A549 (cell line): ENCODE data around the gene BCL2A1. TPM values are rescaled to one million over a fixed set of nuclear protein-coding genes. Genes with fewer than 3 reads are reported as not detected.
"Not testable (repeated sequence)": the region's sequence is repeated elsewhere in the genome, so short reads cannot be mapped to it uniquely, and the experiment has no call there.

ENCODE experiments used
- ATAC-seq, 2 experiments: fragments of 200-7000 bp in 1 of 2; fragments of >200 bp in 1 of 2; cut with Nextera tagmentation in 1 of 2; cut with Tn5 transposase in 1 of 2; 3 replicates each; pipeline versions ENCODE4 v1.8.0 to v1.9.1; 2018 to 2020; ENCODE audit warnings: mild to moderate bottlenecking in 1 of 2, moderate library complexity in 1 of 2
- CTCF ChIA-PET: fragments of 300-600 bp; sonication (Branson Sonifier 250); formaldehyde crosslinking; extraction: SDS; loops from one replicate; lab custom pipeline; 2021; ENCODE audit warnings: antibody characterized with exemption, inconsistent platforms; lab: Yijun Ruan, JAX
- POLR2A ChIA-PET: fragments of 350-600 bp; formaldehyde crosslinking; extraction: SDS; loops from one replicate; lab custom pipeline; 2021; ENCODE audit warnings: antibody characterized with exemption, inconsistent platforms; lab: Yijun Ruan, JAX
- DNase-seq, 2 experiments: peaks; one replicate each; pipeline versions ENCODE4 v3.0.0 to v3.0.0-alpha.2; 2011 to 2016; ENCODE audit warnings: low read depth in 1 of 2, low spot score in 1 of 2
- FAIRE-seq: peaks from 2 replicates; lab custom pipeline; 2011; peaks lifted over from hg19 to GRCh38; lab: Jason Lieb, UNC
- H3K27ac ChIP-seq, 2 experiments: fragments of >200 bp; sonication (Bioruptor Twin); formaldehyde crosslinking; 3 replicates each; pipeline ENCODE4 v1.5.1; 2016 to 2017
- H3K4me1 ChIP-seq: fragments of >200 bp; sonication (Bioruptor Twin); formaldehyde crosslinking; 3 replicates; pipeline ENCODE4 v1.6.1; 2016
- H3K4me2 ChIP-seq: fragments of >200 bp; sonication (Bioruptor Twin); formaldehyde crosslinking; 3 replicates; pipeline ENCODE4 v1.6.1; 2016
- H3K4me3 ChIP-seq: fragments of >200 bp; sonication (Bioruptor Twin); formaldehyde crosslinking; 3 replicates; pipeline ENCODE4 v1.5.1; 2016
- H3K9me3 ChIP-seq: fragments of >200 bp; sonication (Bioruptor Twin); formaldehyde crosslinking; 3 replicates; pipeline ENCODE4 v1.6.1; 2016
- CBX2 ChIP-seq: fragments of 200-600 bp; sonication (generic); IDR thresholded peaks from 2 replicates; pipeline ENCODE4 v1.6.1; 2016; ENCODE audit warnings: low read depth, mild to moderate bottlenecking, borderline replicate concordance
- CBX8 ChIP-seq: fragments of 200-600 bp; sonication (generic); IDR thresholded peaks from 2 replicates; pipeline ENCODE4 v1.6.1; 2016
- EHF ChIP-seq: fragments of 250-450 bp; sonication (Bioruptor Pico); IDR thresholded peaks from 2 replicates; pipeline ENCODE4 v1.5.0; 2020; ENCODE audit warnings: mild to moderate bottlenecking
- EP300 ChIP-seq, 2 experiments: fragments of >200 bp; sonication (Bioruptor Twin); formaldehyde crosslinking; IDR thresholded peaks; 2 replicates in 1 of 2; 3 replicates in 1 of 2; pipeline ENCODE4 v1.6.1; 2016 to 2017
- FOSB ChIP-seq: fragments of 250-450 bp; sonication (Bioruptor Pico); IDR thresholded peaks from 2 replicates; pipeline ENCODE4 v1.5.0; 2020; ENCODE audit warnings: mild to moderate bottlenecking, moderate library complexity
- HDAC2 ChIP-seq: fragments of 200-600 bp; sonication (generic); IDR thresholded peaks from 2 replicates; pipeline ENCODE4 v1.6.1; 2016
- HOXA7 ChIP-seq: fragments of 250-450 bp; sonication (Bioruptor Pico); IDR thresholded peaks from 2 replicates; pipeline ENCODE4 v1.5.0; 2020; ENCODE audit warnings: mild to moderate bottlenecking, moderate library complexity
- JUNB ChIP-seq: fragments of >200 bp; sonication (Bioruptor Twin); formaldehyde crosslinking; IDR thresholded peaks from 2 replicates; pipeline ENCODE4 v1.6.1; 2016
- MYC ChIP-seq: IDR thresholded peaks from 2 replicates; pipeline ENCODE4 v1.6.1; 2012; ENCODE audit warnings: mild to moderate bottlenecking, inconsistent platforms, low read length, improper control_type of control experiment, borderline replicate concordance
- PHF8 ChIP-seq: fragments of 200-600 bp; sonication (generic); IDR thresholded peaks from 2 replicates; pipeline ENCODE4 v1.6.1; 2016; ENCODE audit warnings: low read depth, mild to moderate bottlenecking, antibody characterized with exemption, moderate library complexity, borderline replicate concordance
- POLR2A ChIP-seq: IDR thresholded peaks from 2 replicates; pipeline ENCODE4 v1.6.1; 2012; ENCODE audit warnings: mild to moderate bottlenecking, low read length
- RFX5 ChIP-seq: fragments of 450-650 bp; IDR thresholded peaks from 2 replicates; pipeline ENCODE4 v1.7.1; 2014; ENCODE audit warnings: antibody characterized with exemption, mild to moderate bottlenecking, moderate library complexity
- ZC3H11A ChIP-seq: fragments of 450-650 bp; IDR thresholded peaks from 2 replicates; pipeline ENCODE4 v1.6.1; 2014; ENCODE audit warnings: antibody characterized with exemption, mild to moderate bottlenecking
- ZFP36 ChIP-seq: fragments of 450-650 bp; IDR thresholded peaks from 2 replicates; pipeline ENCODE4 v1.6.1; 2014; ENCODE audit warnings: borderline replicate concordance; ENCODE audit not compliant: partially characterized antibody
- ZNF302 ChIP-seq: fragments of 250-450 bp; sonication (Bioruptor Pico); IDR thresholded peaks from 2 replicates; pipeline ENCODE4 v1.9.0; 2021; ENCODE audit warnings: inconsistent platforms, mild to moderate bottlenecking, moderate library complexity
- WGBS: methylation state at CpG from one replicate; pipeline ENCODE4 v1.1.6; 2017; ENCODE audit errors: missing lambda C conversion rate; 5-methylcytosine and 5-hydroxymethylcytosine counted together
- polyA plus RNA-seq, 4 experiments: library from polyadenylated mRNA; depleted of rRNA in 3 of 4; stranded (reverse); fragments of >200 nt; fragmentation: RNase III in 1 of 4; extraction: RNeasy Plus Mini Kit Qiagen cat#74134 plus additional on column Dnase treatment in 1 of 4; gene quantifications; 2 replicates in 3 of 4; 3 replicates in 1 of 4; pipeline ENCODE4 v1.2.3, GENCODE V29; 2011 to 2017
- TF ChIP-seq, protein P1 (sequence below): fragments of >200 bp; sonication (Bioruptor Twin); formaldehyde crosslinking; IDR thresholded peaks from 2 replicates; pipeline ENCODE4 v1.6.1; 2016

BCL2A1 gene
- polyA plus RNA-seq, 2 of the 4 experiments (the other 2 are of a cell fraction), result 14.0 to 20.1 TPM

DNA sequence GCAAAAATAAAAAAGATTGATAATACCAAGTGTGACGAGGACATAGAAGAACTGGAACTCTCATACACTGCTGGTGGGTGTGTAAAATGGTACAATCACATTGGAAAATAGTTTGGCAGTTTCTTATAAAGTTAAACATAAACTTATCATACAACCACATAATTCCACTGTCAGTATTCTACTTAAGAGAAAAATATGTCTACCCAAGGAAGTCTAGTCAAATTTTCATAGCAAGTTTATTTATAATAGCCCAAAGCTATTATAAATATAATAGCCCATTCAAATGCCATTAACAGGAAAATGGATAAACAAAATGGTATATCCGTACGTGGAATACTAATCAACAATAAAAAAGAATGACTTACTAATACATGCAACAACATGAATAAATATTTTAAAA, 40.6 kb upstream of the BCL2A1 start (continued):
- TF ChIP-seq JUNB, result no peak
- no peak for TF ChIP-seq HOXA7 (CRISPR knock-in tag)
- TF ChIP-seq PHF8, result no peak
- TF ChIP-seq RFX5, result no peak

DNA sequence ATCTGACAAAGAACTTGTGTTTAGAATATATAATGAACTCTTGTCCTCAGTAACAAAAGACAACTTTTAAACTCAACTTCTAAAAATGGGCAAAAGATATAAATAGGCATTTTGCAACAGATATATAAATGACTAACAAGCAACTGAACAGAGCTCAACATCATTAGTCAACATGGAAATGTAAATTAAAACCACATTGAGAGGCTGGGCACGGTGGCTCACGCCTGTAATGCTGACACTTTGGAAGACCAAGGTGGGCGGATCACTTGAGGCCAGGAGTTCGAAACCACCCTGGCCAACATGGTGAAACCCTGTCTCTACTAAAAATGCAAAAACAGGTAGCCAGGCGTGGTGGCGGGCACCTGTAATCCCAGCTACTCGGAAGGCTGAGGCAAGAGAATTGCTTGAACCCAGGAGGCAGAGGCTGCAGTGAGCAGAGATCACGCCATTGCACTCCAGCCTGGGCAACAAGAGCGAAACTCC, 40.1 kb upstream of the BCL2A1 start:
- H3K4me2 ChIP-seq, H3K9me3 ChIP-seq, H3K4me3 ChIP-seq, FAIRE-seq, ATAC-seq, H3K27ac ChIP-seq, DNase-seq, POLR2A ChIA-PET: not testable (repeated sequence)
- CTCF ChIA-PET, result interaction anchor here (1.6 kb wide), 1 partner anchor 11 kb away, joined by 3 read pairs; no protein-coding TSS in a partner anchor
- H3K4me1 ChIP-seq, result peaks cover 26% of the 10 kb centered on the region
- 82% methylated on average over 9 of the region's 9 CpGs for WGBS

DNA sequence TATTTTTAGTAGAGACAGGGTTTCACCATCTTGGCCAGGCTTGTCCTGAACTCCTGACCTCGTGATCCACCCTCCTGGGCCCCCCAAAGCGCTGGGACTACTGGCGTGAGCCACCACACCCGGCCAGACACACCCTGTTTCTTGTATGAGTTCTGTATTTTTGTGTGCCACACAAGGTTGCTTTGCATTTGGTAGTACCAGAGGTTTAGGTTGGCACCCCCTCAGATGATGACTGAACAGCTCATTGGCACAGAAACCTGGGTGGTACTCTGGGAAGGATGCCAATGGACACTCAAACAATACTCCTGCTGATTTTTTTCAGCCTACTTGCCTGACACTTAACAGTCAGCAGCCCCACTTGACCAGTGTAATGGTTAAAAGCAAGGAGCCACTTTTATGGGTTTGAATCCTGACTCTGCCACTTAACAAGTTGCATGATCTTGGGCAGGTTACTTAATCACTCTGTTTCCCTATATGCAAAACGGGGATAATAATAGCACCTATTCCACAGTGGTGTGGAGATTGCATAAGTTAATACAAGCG, 39.2 kb upstream of the BCL2A1 start:
- TF ChIP-seq ZFP36 (no peak), FOSB (no peak), RFX5 (no peak), CBX8 (no peak), JUNB (no peak), ZC3H11A (no peak)
- DNase-seq (peak in 1 of 2 experiments; percentile 33), FAIRE-seq (no peak), ATAC-seq (peak in 1 of 2 experiments; percentile 37; a peak in 2 of 6 replicates)
- POLR2A ChIA-PET, result no interaction called here
- H3K9me3 ChIP-seq, result no peaks in the 10 kb centered on the region
- H3K4me2 ChIP-seq, result peak overlapping the region; percentile 3; the same call in 1 of the 3 replicates
- H3K4me3 ChIP-seq, result no peak overlapping the region
- WGBS, result 33% methylated on average over 6 of the region's 6 CpGs
- CTCF ChIA-PET, result interaction anchor here (0.9 kb wide), 1 partner anchor 15 kb away, joined by 3 read pairs; no protein-coding TSS in a partner anchor
- no peak overlapping the region for H3K27ac ChIP-seq
- H3K4me1 ChIP-seq, result peaks cover 26% of the 10 kb centered on the region

DNA sequence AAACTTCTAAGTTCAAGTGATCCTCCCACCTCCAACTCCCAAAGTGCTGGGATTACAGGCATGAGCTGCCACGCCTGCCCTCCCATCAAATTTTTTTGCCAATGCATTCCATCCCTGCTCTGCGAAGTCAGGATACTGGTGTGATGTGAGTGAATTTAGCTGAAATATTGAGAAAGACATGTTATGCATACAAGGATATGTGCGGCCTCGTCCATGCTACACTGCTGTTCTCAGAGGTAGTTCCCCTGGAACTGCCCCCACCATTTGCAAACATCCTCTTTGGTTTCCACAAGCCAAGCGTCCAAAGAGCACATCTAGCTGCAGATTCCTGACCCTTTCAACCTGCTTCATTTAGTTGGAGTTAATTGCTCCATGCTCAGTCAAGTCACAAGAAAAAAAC, 36.5 kb upstream of the BCL2A1 start:
- Histone ChIP-seq H3K9me3 (no peaks in the 10 kb centered on the region), H3K4me1 (peaks cover 19% of the 10 kb centered on the region), H3K4me3 (no peak overlapping the region), H3K27ac (no peak overlapping the region), H3K4me2 (no peak overlapping the region)
- ATAC-seq (no peak), DNase-seq (no peak)
- WGBS, result 89% methylated on average over 5 of the region's 5 CpGs
- ChIA-PET CTCF (interaction anchor here (1.0 to 2.7 kb wide), 5 partner anchors 12 to 165 kb away, joined by 3 to 22 read pairs (median 5); no protein-coding TSS in a partner anchor), POLR2A (no interaction called here)
- no peak for TF ChIP-seq POLR2A
- TF ChIP-seq, all 56 proteins: peak for 0
- FAIRE-seq, result no peak

DNA sequence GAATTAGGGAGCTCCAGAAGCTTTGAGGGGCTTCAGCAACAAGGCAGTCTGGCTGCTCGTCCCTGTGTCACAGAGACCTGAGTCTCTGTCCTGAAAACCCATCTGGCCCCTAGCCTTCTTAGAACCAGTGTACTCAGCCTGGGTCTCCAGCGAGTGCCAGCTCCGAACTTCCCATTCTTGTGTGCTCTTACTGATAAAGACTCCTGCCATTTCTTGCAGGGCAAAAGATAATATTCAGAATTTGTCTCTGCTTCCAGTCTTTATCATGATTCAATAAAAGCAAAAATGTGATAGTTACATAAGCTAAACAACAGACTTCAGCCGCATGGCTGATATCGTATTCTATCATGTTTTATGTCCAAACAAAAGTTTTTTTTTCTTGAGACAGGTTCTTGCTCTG, 36.0 kb upstream of the BCL2A1 start:
- 76% methylated on average over 5 of the region's 5 CpGs for WGBS
- H3K4me2 ChIP-seq, result no peak overlapping the region
- H3K27ac ChIP-seq, result no peak overlapping the region
- no peak for DNase-seq
- ChIA-PET CTCF (interaction anchor here (1.0 to 2.7 kb wide), 5 partner anchors 12 to 166 kb away, joined by 3 to 22 read pairs (median 5); no protein-coding TSS in a partner anchor), POLR2A (no interaction called here)
- no peak overlapping the region for H3K4me3 ChIP-seq
- no peaks in the 10 kb centered on the region for H3K9me3 ChIP-seq
- peak in 1 of 2 experiments; percentile 17; a peak in 1 of 6 replicates for ATAC-seq
- no peak for TF ChIP-seq CBX8
- TF ChIP-seq CBX2, result no peak
- FAIRE-seq, result no peak
- peaks cover 17% of the 10 kb centered on the region for H3K4me1 ChIP-seq

DNA sequence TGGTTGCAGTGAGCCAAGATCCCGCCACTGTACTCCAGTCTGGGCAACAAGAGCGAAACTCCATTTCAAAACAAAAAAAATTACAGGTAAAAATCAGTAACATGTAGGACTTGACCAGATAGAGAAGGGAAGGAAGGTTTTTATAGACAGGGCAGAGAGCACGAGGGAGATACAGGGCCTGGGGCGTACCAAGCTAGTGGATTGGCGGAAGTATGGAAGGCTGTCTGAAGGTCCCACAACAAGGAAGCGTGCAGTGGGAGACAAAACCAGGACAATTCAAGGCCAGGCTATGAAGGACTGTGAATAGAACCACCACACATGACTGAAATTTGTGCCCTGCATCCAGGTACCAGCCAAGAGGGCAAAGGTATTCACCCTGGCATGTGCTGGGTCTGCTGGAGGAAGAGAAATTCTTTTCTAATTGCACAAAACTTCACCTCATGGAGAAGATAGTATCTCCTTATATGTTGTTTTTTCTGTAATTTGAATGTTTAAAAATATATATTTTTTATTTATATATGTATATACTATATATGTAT, 33.0 kb upstream of the BCL2A1 start:
- no peak for FAIRE-seq
- Histone ChIP-seq H3K9me3 (no peaks in the 10 kb centered on the region), H3K4me2 (no peak overlapping the region), H3K4me3 (no peak overlapping the region), H3K27ac (peak overlapping the region in 1 of 2 experiments; percentile 70; a peak in 2 of 6 replicates), H3K4me1 (no peaks in the 10 kb centered on the region)
- ChIA-PET POLR2A (no interaction called here), CTCF (no interaction called here)
- no peak for DNase-seq
- TF ChIP-seq MYC, result no peak
- TF ChIP-seq HDAC2, result no peak
- no peak for TF ChIP-seq RFX5
- no peak for TF ChIP-seq EP300 (IDR thresholded peaks at IDR 0.05)
- TF ChIP-seq, protein P1, sequence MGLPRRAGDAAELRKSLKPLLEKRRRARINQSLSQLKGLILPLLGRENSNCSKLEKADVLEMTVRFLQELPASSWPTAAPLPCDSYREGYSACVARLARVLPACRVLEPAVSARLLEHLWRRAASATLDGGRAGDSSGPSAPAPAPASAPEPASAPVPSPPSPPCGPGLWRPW, result no peak
- TF ChIP-seq PHF8, result no peak
- TF ChIP-seq CBX2, result no peak
- no peak for TF ChIP-seq EHF (CRISPR knock-in tag)
- no peak for TF ChIP-seq ZNF302
- ATAC-seq, result no peak
- WGBS, result 92% methylated on average over 6 of the region's 6 CpGs
